CD4-positive, alpha-beta T cell treated with Interleukin-17A for 1 hour (primary cell): ENCODE results near the gene PARD3.

ENCODE experiments used
- DNase-seq: peaks from one replicate; pipeline ENCODE4 v3.0.0-alpha.2; 2020

PARD3 gene

DNA sequence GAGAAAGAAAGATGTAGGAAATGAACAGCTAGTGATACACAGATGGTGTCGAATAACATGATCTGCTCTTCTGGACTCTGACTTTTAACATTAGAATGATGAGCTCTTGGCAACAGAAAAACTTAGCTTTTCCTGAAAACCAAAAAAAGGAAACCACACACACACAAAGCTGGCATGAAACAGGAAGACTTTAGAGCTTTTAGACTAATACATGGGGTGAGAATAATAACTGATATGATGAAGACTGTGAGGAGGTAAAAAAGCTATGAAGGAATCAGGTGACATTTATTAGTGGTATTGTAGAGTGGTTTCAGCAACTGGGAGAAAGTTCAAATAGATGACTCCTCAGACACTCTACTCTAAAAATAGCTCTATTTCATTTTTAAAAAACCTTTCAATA is 491.9 kb downstream of the PARD3 start:
- DNase-seq = no peak

DNA sequence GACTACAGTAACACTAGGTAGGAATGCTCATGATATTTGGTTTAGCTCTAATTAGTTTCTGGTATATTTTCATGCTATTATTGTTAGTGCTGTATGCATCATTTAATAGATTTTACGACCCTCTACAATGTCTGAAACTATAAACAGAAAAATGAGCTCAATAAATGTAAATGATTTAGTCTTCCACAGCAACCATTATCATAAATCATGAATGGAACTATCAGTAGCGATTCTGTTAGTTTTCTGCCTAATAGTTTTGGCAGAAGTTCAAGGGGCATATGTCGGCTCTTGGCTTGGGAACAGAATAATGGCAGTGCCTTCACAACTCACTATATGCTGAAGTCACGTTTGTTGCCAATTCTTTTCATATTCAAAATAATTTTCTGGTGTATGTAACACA is 494.8 kb downstream of the PARD3 start:
- DNase-seq = no peak

DNA sequence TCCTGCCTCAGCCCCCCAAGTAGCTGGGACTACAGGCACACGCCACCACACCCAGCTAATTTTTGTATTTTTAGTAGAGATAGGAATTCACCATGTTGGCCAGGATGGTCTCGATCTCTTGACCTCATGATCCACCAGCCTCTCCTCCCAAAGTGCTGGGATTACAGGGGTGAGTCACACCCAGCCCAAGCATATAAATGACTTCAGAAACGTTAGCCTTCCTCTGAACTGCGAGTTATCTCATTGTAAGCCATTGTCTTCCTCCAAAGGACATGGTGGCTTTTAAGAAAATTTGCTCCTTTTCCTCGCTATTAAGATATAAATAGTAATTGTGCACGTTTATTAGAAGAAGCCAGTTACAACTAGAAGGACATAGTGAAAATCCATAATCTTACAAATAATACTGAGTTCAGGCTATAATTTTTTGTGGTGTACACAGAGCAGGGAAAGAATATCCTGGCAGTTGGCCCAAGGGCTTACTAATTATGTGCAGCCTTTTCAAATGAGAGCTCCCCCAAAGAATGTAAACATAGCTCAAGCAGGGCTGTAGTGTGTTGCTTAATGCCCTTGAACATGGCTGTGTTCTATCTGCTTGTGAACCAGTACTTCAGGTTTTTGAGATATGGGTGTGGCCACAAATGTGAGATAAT is 495.8 kb downstream of the PARD3 start:
- no peak for DNase-seq

DNA sequence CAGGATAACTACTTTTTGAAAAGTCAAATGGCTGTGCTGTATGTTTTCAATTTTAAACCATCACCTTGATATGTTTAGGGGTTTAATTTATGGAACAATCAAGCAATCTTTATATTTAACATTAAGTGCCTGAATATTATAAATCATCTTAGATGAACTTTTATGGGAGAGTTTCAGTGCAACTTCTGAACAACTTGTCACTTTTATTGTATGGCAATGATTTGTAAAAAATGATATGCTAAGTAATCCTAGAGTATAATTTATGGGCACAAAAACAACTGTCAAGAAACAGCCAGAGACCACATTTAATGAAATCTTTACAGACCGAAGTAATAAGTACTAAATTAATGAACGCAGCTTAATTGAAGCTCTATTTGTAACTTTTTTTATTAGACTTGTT is 498.9 kb downstream of the PARD3 start:
- DNase-seq = no peak

DNA sequence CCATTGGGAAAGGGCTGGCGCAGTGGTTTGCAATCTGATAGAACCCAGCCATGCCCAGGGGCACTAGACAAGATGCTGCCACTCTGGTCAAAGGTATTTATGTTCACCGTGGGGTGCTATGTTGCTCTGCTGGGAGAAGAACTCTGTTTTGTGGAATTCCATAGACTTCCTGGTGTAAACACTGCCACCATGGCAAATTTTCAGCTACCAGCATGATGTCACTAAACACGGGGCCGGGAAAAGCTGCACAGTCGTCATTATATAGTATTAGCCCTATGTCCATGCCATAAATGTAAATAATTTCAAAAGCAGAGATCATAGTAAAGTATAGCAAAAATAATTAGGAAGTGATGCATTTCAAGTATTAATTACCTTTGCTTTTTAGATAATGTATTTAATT is 500.6 kb downstream of the PARD3 start:
- no peak for DNase-seq

DNA sequence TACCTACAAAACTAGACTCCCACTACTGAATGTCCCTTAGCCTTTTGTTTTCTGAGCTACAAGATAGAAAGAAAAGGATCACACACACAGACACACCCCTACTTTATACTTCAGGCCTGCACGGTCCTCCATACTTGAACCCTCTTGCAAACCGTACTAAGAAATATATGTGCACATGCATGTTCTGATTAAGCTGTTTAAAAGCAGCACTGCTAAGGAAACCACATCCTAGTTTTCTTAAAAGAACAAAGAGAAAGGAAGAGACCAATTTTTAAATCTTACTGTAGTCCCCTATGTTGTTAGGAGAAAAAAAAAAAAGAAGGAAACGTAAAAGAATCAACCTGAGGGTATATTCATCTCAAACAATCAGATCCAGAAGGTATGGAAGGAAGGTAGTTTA is 501.2 kb downstream of the PARD3 start:
- no peak for DNase-seq

DNA sequence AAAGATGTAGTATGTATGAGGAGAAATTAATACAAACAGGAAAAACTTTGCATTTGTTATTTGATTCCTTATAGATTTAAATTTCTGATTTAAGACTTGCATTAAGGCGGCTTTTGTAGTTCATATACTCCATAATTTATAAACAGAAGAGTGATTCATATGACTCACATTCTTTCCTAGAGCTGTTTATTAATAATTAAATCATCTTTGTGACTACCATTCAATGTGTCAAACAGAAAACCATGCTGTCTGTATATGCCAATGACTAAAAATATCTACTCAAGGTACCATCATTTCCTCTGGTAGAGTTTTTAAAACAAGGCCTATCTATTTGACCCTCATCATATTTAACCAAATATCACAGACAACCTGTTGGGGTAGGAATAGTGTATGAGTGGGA is 501.7 kb downstream of the PARD3 start:
- DNase-seq = no peak

DNA sequence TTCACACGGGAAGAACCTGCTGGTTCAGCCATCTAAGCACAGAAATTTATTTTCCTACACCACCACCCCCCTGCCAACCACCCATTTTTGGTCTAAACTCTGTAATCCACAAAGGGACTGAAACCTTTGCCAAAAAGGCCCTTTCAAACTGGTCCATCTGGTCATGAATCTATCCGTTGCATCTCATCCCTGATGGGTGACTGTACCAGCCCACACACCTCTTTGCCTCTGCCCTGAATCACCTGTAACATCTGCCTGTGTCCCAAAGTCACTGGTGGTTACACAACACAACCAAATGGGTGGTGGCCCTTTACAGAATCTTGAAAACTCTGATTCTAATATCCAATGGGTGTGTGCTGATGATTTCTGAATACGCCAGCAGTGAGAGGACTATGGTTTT is 503.4 kb downstream of the PARD3 start:
- DNase-seq = no peak

DNA sequence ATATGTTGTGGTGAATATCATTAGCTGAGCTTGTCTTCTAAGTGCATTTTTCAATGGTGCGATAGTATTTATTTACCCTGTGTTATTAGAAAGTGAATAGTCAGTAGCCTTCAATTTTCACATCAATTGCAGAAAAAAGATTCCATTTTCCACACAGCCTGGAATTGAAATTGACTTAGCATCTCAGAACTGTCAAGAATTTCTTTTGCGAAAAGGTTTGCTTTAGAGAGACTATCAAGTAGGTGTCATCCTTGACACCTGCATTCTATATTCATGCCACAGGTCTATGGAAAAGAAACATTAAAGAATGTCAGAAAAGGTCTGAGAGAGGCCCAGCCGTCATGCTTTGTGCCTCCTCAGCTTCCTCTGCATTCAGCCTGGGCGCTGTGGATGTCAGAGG is 504.9 kb downstream of the PARD3 start:
- DNase-seq = no peak

DNA sequence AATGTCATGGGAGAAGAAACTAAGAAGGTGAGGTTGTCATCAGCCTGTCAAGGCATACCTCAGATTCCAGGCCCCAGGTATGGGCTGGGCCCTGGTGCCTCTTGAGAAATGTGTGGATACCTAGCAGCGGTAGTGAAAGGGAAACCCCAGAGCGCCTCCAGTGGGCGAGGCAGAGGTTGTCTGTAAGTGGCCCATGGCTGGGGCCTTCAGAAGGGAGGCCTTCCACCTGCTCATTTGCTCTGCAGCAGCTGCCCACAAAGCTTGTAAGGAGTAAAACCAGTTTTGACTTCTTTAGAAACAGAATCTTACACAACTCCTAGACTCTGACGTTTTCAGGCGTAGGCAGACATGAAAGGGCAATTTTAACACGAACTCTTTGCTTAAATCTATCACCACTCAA is 509.9 kb downstream of the PARD3 start:
- no peak for DNase-seq

DNA sequence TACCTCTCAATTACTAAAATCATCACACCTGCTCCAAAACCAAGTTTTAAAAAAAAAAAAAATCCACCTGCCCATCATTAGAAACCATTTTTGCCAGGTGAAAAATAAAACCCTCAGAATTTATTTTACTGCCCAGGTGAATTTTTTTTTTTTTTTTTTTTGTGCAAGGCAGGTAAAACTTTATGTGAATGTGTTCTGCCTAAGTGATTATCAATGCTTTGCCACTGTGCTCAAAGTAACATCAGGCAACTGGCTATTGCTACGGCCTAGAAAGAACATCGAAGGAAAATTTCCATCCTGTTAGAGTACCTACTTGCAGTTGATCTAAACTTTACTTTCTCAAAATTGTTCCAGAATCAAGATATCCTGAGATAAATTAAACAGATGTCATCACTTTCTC is 512.1 kb downstream of the PARD3 start:
- DNase-seq = no peak

DNA sequence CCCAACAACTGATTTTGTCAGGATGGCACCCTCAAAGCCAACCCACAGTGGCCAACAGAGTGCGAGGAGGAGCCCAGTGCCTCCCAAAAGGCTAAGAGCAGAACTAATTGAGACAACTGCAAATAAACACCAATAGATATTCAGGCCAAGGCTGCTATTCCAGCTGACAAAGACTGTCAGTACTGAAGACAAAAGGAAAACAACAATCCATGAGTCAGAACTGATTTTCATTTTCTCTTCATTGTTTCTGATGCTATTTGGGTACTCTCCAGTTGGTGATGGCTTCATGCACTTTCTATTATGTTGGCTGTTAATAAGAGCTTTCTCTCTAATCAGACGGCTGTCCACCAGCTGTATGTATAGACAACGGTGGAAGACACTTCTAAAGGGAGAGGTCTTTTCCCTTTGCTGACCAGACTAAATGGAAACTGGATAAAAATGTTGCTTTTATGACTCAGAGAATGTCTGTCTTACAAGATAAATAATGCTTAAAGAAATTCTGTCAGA is 515.9 kb downstream of the PARD3 start:
- DNase-seq = no peak

DNA sequence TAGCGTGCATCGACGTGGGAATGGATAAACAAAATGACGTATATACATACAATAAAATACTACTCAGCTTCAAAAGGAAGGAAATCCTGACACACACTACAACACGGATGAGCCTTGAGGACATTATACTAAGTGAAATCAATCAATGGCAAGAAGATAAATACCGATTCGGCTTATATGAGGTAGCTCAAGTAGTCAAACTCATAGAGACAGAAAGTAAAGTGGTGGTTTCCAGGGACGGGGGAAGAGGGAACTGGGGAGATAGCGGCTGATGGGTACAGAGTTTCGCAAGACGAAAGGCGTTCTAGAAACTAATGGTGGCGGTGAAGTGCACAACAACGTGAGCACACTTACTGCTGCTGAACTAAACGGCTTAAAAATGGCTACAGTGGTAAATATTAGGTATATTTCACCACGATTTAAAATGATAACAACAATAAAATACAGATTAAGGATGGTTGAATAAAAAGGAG is 516.7 kb downstream of the PARD3 start:
- DNase-seq = no peak

DNA sequence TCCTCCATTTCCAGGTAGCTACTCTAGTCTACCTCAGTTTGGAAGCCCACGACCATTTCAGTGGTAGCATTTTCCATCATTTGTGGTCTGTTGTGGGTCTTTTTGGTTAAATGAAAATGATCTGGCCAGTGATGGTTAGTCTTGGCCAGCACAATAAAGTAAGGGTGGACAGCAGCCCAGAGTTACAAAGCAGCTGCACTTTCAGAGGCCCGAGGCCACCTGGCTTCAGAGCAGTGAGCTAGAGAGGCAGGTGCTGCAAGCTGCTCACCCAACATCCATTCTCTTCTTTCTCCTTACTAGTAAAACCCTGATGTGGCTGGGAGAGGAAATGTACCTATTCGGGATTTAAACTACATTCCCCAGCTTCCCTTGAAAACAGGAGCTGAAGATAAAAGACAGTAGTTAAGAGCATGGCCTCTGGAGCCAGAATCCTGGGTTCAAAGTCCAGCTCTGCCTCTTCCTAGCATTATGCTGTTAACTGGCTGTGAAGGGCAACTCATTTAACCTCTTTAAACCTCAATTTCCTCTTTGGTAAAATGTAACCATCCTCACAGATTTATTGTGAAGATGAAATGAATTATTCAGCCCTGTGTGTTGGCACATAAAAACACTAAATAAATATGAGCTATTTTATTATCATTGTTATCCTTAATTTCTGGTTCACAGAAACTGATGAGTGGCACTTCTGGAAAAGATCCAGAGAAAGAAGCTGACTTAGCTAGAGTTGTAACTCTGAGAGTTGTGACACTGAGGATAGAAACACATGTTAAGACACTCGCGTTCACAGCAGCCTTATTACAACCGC is 517.4 kb downstream of the PARD3 start:
- DNase-seq = no peak

DNA sequence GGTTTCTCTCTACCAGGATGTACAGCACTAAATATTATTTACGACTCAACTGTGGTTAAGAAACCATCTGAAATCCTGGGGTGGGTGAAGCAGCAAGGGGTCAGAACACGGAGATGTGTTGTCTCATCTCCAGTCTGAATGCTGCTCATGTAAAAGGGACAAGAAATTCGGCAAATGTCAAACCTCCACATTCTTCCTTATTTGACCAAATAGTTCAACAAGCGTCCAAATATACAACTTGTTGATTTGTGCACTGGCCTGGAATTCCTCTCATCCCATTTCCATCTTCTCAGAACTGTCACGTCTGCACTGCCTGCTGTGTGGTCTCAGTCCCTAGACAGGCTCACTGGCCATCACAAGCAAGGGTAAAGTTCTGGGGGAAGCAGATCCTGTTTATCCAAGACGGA is 520.0 kb downstream of the PARD3 start:
- no peak for DNase-seq

DNA sequence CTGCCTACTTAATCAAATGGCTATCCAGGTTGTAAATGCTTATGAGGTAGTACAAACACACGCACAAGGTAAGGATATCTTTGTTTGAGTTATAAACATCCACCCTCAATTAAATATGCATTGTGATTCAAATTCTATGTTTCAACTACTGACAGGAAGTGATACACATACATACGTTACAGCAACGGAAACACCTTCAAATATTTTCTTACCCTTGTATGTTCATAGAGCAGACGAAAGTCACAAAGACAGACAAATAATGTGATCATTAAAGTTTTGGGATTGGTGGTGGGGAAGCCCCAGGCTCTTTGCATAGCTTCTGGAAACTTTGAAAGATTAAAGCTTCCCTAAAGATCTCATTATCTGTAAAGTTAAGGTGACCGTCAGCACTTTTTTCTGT is 521.0 kb downstream of the PARD3 start:
- DNase-seq = no peak

DNA sequence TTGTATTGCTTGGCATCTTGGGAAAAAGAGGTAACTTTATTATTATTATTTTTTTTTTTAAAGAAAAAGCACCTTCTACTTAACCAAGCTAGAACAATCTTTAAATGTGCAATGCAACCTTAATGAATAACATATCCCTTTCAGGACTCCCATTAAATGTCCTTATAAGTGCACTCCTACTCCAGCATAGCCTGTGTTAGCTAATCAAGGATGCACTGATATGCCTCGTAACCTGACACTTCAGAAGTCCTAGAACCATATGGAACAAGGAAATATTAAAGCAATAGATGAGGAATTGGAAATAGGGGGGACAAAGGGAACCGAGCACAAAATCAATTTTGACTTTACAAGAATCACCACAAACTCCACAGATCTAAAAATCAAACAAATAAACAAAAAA is 522.4 kb downstream of the PARD3 start:
- DNase-seq = no peak

DNA sequence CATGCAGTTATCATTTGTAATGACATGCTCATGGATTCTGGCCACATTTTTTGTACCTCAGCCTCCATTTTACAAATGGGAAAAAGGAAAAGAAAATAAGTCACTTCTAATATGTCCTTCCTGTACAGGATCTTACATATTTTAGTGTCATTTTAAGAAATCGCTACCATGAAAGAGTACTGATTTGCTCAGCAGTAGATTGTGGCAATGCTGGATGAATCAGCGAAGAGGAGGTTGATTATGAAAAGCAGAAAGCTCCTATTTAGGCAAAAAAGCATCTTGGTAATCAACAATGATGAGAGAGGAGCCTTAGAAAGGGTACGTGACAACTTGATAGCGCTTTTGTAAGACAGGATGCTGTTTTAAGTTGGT is 522.9 kb downstream of the PARD3 start:
- DNase-seq = no peak

DNA sequence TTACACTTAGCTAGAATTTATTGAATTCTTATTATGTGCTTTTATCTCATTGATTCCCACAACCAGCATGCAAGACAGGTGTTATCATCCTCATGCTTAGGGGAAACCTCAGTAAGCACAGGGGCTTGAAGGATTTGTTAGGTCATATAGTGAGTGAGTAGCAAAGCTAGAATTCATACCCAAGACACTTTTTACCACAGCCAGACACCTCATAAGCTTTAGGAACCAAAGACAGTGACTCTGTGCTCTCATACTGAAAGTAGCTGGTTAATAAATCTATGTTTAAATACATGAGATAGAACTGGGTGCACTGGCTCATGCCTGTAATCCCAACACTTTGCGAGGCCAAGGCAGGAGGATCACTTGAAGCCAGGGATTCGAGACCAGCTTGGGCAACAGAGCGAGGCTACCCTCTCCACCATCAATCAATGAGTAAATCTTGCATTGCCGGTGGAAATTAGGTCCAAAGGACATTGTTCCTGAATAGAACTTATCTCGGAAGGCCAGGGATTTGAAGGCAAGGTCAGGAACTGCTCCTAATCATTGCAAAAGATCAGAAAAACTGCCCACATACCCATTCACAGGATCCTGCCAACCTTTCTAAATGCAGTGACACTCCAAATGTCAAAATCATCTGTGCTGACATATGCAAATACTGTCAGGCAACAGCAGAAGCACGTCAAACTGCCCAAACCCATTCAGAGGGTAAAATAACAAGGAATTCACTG is 523.5 kb downstream of the PARD3 start:
- DNase-seq = no peak

DNA sequence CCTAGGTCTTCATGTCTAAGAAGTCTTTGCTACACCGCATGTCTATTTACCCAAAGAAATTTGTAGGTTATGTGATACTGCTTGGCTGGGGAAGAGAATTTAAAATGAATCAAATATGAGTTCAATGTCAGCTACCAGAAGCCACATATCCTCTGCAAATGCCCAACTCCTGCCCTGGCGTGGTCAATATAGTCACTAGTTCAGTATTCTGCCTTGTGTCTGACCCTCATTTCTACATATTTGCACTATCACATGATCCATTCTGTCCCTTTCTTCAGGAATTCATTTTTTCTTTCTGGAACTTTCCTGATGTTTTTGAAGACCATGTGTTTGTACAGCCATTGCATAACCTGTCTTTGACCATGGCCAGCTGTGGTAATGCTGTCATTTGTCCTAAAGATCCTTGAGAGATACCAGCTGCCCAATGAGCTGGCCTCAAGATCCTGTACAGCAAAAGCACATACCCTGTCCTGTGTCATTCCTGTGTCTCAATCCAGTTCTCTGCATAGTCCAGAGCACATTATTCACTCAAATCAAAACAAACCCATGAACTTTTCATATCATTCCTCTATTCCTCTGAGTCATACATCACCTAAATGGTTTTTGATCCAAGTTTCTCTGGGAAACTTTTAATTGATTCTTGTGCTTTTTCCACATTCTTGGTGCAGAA is 524.5 kb downstream of the PARD3 start:
- DNase-seq = no peak

DNA sequence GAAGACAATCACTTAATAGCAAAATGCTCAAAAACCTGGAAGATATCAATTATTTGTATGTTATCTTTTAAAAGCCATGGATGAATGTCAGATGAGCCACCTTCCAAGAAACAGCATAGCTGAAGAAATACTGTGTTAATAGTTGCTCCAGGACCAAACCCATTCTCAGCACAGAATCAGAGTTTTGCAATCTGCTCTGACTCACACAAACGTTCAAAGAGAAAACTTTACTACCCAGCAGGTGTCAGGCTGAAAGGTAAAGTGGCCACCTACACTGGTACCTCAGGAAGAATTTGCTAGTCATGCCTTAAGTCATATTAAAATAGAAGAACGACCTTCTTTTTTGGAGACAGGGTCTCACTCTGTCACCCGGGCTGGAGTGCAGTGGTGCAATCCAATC is 526.5 kb downstream of the PARD3 start:
- DNase-seq = no peak

DNA sequence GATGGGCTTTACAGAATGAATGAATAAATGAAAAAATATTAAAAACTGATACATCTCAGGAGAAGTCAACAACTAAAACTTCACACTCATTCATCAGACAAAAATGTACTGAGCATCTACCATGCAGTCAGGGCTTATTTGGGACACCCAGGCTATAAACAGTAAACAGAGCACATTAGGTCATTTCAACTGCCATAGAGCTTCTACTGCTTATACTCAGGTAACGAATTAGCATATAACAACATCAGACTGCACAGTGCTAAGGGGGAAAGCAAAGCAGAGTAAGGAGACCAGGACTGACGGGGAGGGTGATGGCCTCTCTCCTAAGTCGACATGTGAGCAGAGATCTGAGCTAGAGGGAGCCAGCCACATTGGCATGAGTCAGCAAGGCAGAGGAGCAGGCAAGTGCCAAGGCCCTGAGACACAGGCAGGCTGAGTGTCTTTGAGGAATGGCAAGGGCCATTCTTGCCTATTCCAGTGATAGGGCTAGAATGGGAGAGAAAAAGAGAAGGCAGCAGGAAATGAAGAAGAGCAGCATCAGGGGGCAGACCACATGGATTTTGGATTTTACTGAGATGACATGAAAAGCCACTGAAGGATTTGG is 528.9 kb downstream of the PARD3 start:
- DNase-seq = no peak
